Hematopoietic multipotent progenitor cell treated with erythropoietin and hydrocortisone succinate and interleukin-3 and kit ligand, for 17 days (in vitro differentiated cells): ENCODE measurements around the gene FGF11.
A peak's percentile ranks its signal among the peaks of the same experiment; 100 is the strongest.

Source experiments
- DNase-seq: peaks from one replicate; pipeline ENCODE4 v3.0.0-alpha.2; 2015; ENCODE audit warnings: low spot score

FGF11 gene

GRCh38 chr17:7439462-7440112 is at the start of gene FGF11:
Gene FGF11 (plus strand): TSS chr17:7439512. CDS start chr17:7439621, 109 bp downstream.
- DNase-seq, result no peak

- no peak for DNase-seq
These were observed 49.1 kb upstream of the FGF11 start for GRCh38 chr17:7389924-7390910.

- DNase-seq, result no peak
These were observed 48.0 kb upstream of the FGF11 start for GRCh38 chr17:7391307-7391706.

GRCh38 chr17:7392696-7393612 is 46.4 kb upstream of the FGF11 start:
- DNase-seq, result no peak

- no peak for DNase-seq
These were observed 45.5 kb upstream of the FGF11 start for GRCh38 chr17:7393613-7394451.

- peak; percentile 62 for DNase-seq
These were observed 44.7 kb upstream of the FGF11 start, which contains the start of gene PLSCR3 for GRCh38 chr17:7394452-7395191. Gene PLSCR3 (minus strand): TSS chr17:7394525. CDS start chr17:7394110, 415 bp downstream.

GRCh38 chr17:7396147-7396546 is 43.2 kb upstream of the FGF11 start:
- no peak for DNase-seq

GRCh38 chr17:7398612-7399011 is 40.7 kb upstream of the FGF11 start:
- DNase-seq, result no peak

GRCh38 chr17:7403043-7403726 is 36.1 kb upstream of the FGF11 start:
- DNase-seq, result peak; percentile 7

GRCh38 chr17:7403727-7403976 is 35.7 kb upstream of the FGF11 start:
- no peak for DNase-seq

- peak; percentile 97 for DNase-seq
These were observed 35.2 kb upstream of the FGF11 start, which contains the start of gene TMEM256 for GRCh38 chr17:7403977-7404736. Gene TMEM256 (minus strand): TSS chr17:7404097. CDS start chr17:7404084, 13 bp downstream.

GRCh38 chr17:7404737-7405349 is 34.5 kb upstream of the FGF11 start:
- DNase-seq, result no peak

- DNase-seq, result peak; percentile 7
These were observed 33.7 kb upstream of the FGF11 start for GRCh38 chr17:7405350-7406234.

- DNase-seq, result no peak
These were observed 33.0 kb upstream of the FGF11 start for GRCh38 chr17:7406235-7406825.

GRCh38 chr17:7407082-7407481 is 32.2 kb upstream of the FGF11 start:
- no peak for DNase-seq

GRCh38 chr17:7407485-7408251 is 31.6 kb upstream of the FGF11 start, which contains the start of gene NLGN2:
Gene NLGN2 (plus strand): TSS chr17:7407845. CDS start chr17:7408256, 411 bp downstream.
- no peak for DNase-seq
